Measurements from ENCODE around the gene CNOT6L.

Gene CNOT6L

DNA sequence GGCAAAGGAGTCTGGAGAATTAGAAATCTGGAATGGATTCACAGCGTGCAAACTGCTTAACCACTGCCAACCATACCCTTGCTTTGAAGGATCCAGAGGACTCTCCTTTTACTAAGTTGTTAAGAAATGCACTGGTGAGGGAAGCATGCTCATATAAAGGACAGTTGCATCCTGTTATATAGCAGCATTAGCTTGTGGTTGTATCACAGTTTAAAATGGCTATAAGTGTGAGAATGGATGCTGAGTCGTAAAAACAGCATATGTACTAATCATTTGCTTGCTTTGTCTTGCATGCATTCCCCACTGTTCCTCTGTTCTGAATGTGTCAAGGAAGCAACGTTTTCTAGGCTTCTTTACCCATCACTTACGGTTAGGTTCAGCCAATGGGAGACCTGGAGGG lies 112.5 kb downstream of the CNOT6L start:
- no peak for DNase-seq

GRCh38 chr4:77703666-77704065 lies 115.5 kb downstream of the CNOT6L start:
- no peak for DNase-seq

GRCh38 chr4:77701121-77701520 lies 118.0 kb downstream of the CNOT6L start:
- no peak for DNase-seq

DNA sequence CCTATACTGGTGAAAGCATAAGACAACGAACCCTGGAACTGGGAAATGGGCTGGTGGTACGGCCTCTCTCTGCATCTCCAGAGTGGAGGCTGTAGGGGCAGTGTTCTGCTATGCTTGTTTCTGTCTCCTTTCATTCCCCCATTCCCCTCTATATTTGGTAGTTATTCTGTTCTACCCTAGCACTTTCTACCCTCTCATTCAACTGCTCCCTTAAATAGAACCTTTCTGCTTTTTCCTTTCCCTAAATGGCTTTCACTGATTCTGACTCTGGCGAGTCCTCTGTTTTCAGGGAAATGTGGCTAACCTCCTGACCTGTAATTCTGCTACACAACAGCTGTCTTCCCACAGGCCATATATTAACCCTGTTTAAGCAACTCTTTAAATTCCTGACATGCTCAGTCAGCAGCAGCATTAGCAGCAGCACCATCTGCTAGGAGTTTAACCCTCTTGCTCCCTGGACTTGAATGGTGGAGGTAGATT lies 119.4 kb downstream of the CNOT6L start:
- no peak for DNase-seq

GRCh38 chr4:77697860-77698590 lies 121.1 kb downstream of the CNOT6L start:
- DNase-seq = no peak

DNA sequence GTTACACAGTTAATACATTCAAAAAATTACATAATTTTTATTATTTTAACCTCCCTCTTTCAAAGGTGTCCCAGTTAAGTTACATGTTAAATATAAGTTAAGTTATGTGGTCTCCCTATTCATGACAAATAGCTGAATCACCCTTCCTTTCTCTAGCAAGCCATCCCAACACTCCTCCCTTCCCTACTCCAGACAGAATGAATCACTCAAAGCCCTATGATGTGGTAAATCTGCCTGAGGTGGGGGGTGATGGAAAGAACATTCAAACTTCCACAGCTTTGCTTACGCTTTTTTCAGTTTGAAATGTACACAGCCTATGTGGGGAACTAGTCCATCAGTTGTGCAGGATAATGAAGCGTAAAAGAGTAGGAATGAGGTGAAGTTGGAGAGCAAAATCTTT lies 123.4 kb downstream of the CNOT6L start:
- DNase-seq = no peak

DNA sequence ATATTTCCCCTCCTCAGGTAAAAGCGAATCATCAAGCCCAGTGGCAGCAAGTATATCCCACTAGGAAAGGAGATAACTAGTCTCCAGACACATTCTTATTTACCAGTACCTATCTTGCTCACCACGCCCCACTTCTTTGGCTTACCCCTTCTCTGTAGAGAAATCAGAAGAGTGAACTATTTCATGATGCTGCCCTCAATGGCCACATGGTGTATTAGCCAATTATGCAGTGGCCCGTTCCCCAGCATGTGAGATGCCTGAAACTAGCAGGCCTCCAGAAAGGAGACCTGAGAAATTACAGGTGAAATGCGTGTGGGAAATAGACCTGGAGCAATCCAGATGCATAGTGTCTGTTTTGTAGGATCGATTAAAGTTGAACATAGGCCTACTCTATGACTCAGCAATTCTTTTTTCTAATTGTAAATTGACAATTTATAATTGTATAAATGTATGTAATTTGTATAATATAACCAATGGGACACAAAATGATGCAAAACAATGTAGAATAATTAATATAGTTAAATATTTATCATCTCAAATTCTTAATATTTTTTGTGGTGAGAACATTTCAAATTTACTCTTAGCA lies 126.2 kb downstream of the CNOT6L start:
- no peak for DNase-seq

- no peak for DNase-seq
Measured at GRCh38 chr4:77681792-77682191, 137.4 kb downstream of the CNOT6L start.

DNA sequence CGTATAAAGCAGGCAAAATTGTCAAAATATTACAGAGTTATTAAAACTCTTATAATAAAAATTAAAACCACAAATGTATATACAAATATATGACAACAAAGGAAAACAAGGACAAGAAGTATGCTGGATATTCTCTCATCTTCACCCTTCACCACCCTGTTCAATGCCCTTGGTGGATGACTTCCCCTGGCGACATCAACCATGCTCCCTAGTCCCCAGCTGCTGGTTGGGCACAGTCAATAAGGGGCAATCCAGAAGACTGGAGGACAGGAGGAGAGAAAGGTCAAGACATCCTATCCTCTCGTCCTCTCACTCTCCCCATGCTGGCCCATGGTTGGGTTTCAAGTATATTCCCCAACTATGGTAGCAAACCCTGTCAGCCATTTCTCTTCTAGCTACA lies 142.3 kb downstream of the CNOT6L start:
- DNase-seq = no peak

- DNase-seq = no peak
Measured at GRCh38 chr4:77671051-77671450, 148.1 kb downstream of the CNOT6L start.

GRCh38 chr4:77669946-77670590 lies 149.1 kb downstream of the CNOT6L start:
- no peak for DNase-seq

DNA sequence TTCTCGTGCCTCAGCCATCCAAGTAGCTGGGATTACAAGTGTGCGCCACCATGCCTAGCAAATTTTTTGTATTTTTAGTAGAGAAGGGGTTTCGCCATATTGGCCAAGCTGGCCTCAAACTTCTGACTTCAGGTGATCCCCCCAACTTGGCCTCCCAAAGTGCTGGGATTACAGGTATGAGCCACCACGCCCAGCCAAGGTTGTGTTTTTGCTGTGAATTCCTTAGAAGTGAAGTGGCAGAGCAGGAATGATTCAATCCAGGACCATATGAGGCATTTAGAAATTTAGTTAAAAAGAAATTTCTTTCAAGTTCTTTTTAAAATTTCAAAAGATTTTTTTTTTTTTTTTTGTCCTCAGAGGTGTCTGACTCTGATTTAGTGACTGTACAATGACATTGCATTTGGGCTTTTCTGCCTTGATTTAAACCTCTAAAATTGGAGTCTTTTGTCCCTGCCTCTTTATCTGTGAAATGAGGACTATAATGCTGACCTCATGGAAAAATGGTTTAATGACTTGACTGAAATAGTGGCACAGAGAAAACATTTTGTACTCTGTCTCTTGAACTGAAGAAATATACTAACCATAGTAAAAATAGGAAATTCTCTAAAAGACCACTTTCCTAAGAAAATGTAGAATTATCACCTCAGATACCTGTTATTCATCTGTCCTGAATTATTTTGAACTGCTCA lies 153.6 kb downstream of the CNOT6L start:
- DNase-seq = no peak

Data from NCI-H1436 (cell line).